SHP77 (cell line): ENCODE results near the gene MLXIP.
"Not testable (repeated sequence)": the region's sequence is repeated elsewhere in the genome, so short reads cannot be mapped to it uniquely, and the experiment has no call there.

ENCODE experiments used
- DNase-seq, 2 experiments: peaks; one replicate each; lab custom pipeline; 2025; lab: John Stamatoyannopoulos, UW

The MLXIP gene, protein sequence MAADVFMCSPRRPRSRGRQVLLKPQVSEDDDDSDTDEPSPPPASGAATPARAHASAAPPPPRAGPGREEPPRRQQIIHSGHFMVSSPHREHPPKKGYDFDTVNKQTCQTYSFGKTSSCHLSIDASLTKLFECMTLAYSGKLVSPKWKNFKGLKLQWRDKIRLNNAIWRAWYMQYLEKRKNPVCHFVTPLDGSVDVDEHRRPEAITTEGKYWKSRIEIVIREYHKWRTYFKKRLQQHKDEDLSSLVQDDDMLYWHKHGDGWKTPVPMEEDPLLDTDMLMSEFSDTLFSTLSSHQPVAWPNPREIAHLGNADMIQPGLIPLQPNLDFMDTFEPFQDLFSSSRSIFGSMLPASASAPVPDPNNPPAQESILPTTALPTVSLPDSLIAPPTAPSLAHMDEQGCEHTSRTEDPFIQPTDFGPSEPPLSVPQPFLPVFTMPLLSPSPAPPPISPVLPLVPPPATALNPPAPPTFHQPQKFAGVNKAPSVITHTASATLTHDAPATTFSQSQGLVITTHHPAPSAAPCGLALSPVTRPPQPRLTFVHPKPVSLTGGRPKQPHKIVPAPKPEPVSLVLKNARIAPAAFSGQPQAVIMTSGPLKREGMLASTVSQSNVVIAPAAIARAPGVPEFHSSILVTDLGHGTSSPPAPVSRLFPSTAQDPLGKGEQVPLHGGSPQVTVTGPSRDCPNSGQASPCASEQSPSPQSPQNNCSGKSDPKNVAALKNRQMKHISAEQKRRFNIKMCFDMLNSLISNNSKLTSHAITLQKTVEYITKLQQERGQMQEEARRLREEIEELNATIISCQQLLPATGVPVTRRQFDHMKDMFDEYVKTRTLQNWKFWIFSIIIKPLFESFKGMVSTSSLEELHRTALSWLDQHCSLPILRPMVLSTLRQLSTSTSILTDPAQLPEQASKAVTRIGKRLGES

GRCh38 chr12:122078141-122079032 is at the start of gene MLXIP:
Gene MLXIP, plus strand, starts transcription at chr12:122078756. Its CDS starts 98 bp downstream, at chr12:122078854.
- peak; percentile 90 to 91 for DNase-seq

DNA sequence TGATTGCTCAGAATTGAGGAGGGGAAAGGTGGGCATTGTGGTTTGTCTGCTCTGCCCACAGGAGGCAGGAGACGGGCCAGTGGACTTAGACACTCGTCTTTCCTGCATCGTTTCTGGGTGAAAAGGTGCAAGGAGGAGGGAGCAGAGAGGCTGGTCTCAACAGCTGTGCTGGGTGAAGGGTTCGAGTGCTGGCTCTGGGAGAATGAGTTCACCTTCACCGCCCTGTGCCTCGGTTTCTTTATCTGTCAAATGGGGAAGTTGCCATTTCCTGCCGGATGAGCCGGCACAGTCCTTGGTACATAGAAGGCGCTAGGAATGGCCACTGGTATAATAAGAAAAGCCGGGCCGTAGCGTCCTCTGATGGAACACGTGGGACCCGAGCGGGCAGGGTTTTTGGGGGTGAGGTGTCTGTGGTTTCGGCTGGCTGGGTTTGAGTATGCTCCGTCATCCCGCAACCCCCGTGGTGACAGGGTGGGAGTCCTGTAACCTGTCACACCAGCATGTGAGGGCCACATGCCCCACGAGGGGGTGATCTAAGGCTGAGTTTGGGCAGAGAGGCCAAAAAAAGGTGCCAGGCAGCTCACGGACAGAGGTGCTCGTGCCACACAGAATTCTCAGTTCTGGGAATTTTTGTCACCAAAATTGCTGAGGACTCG is 49.5 kb upstream of the MLXIP start:
- DNase-seq: no peak

- DNase-seq: no peak
These were observed 48.7 kb upstream of the MLXIP start for GRCh38 chr12:122029620-122030423.

DNA sequence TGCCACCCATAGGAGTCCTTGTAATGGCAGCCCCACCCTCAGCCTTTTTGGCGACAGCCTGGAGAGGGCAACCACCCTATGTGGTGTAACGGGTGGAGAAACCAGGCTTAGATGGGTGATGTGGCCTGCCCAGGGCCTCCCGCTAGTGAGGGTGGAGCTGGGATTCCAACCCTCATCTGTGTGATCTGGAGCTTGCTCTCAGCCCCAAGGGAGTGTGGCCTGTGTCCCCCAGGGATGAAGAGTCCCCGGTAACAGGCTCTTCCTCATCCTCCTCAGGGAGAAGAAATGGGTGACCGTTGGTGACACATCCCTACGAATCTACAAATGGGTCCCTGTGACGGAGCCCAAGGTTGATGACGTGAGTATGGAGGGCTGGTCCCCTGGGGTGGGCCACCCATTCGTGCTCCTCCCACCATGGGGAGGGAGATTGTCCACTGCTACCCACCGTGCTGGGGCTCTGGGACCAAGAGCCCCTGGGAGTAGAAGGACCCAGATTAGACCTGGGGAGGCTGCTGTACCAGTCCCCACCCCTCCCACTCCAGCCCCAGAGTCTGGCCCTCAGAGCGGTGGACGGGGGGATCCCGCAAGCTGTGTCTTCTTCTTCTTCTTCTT is 48.0 kb upstream of the MLXIP start:
- no peak for DNase-seq

DNA sequence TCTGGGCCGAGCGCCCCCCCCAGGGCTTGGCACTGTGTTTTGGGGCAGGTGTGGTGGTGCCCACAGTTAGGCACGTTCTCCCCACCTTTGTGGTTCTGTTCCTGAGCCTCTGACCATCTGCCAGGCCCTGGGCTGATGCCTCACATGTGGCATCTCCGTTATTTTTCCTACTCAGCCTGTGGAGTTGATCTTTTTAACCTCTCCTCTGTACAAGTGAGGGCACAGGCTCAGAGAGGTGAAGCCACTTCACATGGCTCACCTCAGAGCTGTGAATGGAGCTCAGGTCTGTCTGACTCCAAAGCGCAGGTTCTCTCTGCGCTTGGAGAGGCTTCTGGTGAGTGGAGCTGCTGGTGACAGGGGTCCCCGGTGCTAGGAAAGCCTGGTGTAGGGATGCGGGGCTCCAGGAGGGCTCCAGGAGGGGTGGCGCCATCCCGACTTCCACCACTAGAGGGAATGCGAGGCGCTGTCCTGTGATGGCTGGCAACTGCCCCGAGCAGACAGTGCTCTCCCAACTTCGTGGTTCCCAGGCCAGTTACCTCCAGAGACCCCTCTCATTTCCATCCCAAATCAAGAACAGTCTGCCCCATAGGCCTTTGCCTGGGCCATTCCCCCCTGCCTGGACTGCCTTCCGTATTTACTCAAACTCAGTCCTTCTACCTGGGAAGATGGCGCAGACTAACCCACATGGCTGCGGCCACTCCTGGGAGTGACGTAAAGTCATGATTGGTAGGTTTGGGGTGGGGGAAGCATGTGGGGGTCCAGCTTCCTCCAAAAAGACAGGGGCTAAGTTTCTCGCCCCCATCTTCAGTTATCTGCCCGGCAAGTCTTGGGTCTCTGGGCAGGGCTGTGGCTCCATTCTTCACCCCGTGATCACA is 47.0 kb upstream of the MLXIP start:
- no peak for DNase-seq

DNA sequence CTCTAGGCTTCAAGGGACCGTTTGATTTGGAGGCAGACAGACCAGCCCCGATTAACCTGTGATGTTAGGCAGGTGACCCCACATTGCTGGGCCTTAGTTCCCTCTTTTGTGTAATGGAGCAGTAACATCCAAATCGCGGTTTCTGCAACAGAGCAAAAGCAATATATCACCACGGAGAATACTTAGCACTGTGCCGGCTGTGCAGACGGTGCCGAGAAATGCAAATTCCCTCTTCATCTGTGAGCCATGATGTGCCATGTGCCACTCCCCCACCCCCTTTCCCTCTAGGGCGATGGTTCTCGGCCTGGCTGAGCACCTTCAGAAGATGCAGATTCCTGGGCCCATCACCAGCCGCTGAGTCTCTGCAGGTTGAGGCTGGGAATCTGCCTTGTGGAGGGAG is 46.0 kb upstream of the MLXIP start:
- DNase-seq: no peak

DNA sequence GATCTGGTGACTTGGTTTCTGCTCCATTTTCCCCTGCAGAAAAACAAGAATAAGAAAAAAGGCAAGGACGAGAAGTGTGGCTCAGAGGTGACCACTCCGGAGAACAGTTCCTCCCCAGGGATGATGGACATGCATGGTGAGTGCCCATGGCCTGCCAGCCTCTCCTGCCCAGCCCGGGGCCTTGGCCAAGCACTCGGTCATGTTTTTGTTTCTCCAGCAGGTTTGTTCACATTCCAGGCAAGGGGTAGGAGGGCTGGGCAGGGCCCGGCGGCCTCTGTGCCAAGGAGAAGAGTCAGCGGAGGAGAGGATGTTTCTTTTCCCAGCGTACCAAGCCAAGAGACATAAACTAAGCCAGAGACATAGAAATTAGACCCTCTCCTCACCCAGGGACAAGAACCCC is 43.3 kb upstream of the MLXIP start:
- DNase-seq: no peak

DNA sequence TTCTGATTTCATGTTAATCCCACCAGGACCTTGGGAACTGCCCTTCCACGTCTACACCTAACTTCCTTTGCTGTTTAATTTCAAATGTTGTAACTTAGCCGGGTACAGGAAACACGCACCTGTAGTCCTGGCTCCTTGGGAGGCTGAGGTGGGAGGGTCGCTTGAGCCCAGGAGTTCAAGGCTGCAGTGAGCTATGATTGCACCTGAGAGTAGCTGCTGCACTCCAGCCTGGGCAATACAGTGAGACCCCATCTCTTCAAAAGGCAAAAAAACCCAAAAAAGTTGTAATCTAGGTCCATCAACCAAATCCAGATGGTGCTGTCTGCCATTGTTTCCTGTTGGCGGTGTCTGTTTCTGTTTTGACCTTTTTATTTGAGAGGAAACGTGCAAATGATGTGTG is 42.4 kb upstream of the MLXIP start:
- no peak for DNase-seq

DNA sequence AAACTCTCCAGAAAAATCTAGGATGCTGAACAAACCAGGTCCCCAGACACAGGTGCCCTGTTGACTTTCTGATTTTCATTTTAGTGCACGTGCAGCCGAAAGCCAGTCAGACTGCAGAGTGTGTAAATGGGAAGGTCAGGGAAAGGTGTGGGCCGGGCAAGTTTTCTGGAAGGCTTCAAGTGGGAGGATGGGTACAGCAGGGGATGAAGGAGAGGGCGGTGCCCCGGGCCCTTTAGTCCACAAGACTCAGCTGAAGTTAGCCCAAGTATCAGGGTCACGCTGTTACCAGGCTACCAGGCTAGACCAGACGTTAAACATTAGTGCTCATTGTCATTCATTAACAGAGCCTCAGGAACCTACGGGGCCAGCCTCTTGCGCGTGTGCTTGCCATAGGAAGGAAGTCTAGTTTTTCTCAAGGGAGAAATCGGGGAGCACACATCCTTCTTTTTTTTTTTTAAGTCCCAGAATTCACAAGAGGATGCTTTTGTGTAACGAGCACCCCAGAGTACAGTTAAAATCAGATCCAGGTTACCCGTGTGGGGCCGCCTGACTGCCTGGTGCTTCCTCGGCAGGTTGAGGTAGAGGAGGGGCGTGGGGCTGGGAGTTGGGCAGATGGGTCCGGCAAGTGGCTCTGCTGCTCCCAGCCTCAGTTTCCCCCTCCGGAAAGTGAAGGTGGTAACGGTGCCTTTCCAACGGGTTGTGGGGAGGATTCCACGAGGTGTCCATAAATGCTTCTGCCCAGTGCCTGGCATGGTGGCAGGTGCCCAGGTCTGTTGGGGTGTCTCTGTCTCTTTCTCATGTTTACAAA is 37.8 kb upstream of the MLXIP start:
- no peak for DNase-seq

GRCh38 chr12:122041458-122041857 is 37.1 kb upstream of the MLXIP start:
- not testable (repeated sequence) for DNase-seq

GRCh38 chr12:122042910-122043309 is 35.6 kb upstream of the MLXIP start:
- DNase-seq: no peak

- DNase-seq: no peak
These were observed 35.1 kb upstream of the MLXIP start for GRCh38 chr12:122043476-122043875.

DNA sequence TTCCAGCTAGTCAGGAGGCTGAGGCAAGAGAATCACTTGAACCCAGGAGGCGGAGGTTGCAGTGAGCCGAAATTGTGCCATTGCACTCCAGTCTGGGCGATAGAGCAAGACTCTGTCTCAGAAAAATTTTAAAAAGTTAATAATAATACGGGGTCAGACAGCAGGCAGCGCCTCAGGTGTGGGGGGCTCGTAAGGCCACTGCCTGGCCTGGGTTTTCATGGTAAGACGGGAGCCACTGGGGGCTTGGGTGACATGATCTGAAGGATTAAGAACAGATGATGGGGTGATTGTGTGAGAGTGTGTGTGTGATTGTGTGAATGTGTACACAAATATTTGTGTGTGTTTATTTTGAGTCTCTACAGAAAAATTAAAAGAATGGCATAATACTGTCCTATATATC is 33.3 kb upstream of the MLXIP start:
- no peak for DNase-seq

- DNase-seq: no peak
These were observed 32.4 kb upstream of the MLXIP start for GRCh38 chr12:122046145-122046544.

DNA sequence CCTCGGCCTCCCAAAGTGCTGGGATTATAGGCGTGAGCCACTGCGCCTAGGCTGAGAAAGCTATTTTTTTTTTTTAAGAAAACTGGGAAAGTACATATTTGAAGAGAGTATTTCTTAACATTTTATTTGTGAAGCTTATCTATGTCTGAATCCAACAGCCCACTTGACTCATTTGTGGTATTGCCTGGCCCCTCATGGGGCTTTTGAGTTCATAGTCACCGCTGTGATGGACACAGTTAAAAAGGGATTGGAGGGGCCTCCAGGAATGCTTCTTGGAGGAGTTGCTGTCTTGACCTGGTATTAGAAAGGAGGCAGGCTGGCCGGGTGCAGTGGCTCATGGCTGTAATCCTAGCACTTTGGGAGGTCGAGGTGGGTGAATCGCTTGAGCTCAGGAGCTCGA is 30.4 kb upstream of the MLXIP start:
- DNase-seq: no peak

- no peak for DNase-seq
These were observed 28.7 kb upstream of the MLXIP start for GRCh38 chr12:122049827-122050226.

DNA sequence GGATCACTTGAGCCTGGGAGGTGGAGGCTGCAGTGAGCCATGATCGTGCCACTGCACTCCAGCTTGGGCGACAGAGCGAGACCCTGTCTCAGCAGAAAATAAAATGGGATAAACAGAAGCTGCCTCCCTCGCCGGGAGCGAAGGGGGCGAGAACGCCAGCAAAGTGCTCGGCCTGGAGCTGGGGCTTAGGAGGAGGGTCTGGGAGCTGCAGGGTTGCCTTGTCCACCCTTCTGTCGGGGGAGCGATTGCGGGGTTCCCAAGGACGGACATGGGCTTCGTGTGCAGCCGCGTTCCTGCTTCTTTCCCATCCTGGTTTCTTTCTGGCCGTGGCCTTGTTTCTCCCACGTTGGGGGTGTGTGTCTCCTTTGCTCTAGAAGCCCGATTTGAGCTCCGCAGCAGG is 27.9 kb upstream of the MLXIP start:
- DNase-seq: no peak

DNA sequence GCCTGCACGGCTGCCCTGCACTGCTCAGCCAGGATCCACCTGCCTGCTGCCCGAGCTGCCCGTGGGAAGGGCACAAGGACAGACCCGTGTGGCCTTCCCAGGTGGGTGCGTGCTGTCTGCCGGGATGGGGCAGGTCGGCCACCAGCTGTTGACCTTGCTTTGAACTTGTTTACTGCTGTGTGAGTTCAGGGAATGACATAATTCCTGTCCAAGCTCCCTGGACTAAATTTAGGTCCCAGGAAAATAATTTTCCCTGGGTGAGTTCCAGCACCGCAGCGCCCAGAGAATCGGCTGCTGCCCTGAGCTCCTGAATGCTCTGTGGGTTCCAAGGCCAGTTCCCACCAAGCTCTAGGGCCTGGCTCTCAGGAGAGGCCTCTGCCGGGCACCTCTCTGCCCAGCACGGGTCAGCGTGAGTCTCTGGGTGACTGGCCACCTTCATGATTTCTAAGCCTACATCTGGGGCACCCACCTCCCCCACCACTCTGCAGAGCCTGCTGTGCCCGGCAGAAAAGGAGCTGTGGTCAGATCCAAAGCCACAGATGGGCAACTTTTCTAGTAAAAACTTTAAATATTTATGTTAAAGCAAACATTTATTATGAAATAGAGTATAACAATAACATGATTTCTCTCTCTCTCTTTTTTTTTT is 27.2 kb upstream of the MLXIP start:
- no peak for DNase-seq
